HG03108 (cell line): Measurements from ENCODE around the gene MRAP2.
"Not testable (repeated sequence)": the region's sequence is repeated elsewhere in the genome, so short reads cannot be mapped to it uniquely, and the experiment has no call there.

Experiments
- ATAC-seq: cut with Tn5 transposase; IDR thresholded peaks from one replicate; pipeline ENCODE4 v1.9.1; 2021; ENCODE audit warnings: moderate library complexity; ENCODE audit not compliant: unreplicated experiment

The MRAP2 gene

GRCh38 chr6:84118191-84118590 is 84.6 kb downstream of the MRAP2 start:
- ATAC-seq, result no peak

GRCh38 chr6:84119277-84119676 is 85.7 kb downstream of the MRAP2 start:
- ATAC-seq, result no peak

- no peak for ATAC-seq
These were observed 89.6 kb downstream of the MRAP2 start for GRCh38 chr6:84123186-84123585.

- ATAC-seq, result not testable (repeated sequence)
These were observed 96.0 kb downstream of the MRAP2 start for GRCh38 chr6:84129588-84129987.

GRCh38 chr6:84133385-84133784 is 99.8 kb downstream of the MRAP2 start:
- not testable (repeated sequence) for ATAC-seq

GRCh38 chr6:84135291-84135690 is 101.7 kb downstream of the MRAP2 start:
- ATAC-seq, result no peak

- ATAC-seq, result no peak
These were observed 102.9 kb downstream of the MRAP2 start for GRCh38 chr6:84136364-84137050.

GRCh38 chr6:84137051-84137375 is 103.4 kb downstream of the MRAP2 start:
- no peak for ATAC-seq

- no peak for ATAC-seq
These were observed 104.5 kb downstream of the MRAP2 start for GRCh38 chr6:84137989-84138575.

GRCh38 chr6:84139311-84139710 is 105.7 kb downstream of the MRAP2 start:
- ATAC-seq, result no peak
